HCT116 (cell line): ENCODE results near the gene MAPK4. TPM values are rescaled to one million over a fixed set of nuclear protein-coding genes. Genes with fewer than 3 reads are reported as not detected.

Source experiments
- ATAC-seq: fragments of 200-7000 bp; cut with Tn5 transposase; 2 replicates; pipeline ENCODE4 v1.9.1; 2020; ENCODE audit warnings: mild to moderate bottlenecking, moderate library complexity
- BruUV-seq: library from RNA; stranded (reverse); fragments of 400-500 nt; replicated peaks from 2 replicates; lab custom pipeline; 2021; lab: Mats Ljungman, UMichigan
- CTCF ChIA-PET: fragments of 300-600 bp; sonication (Branson Sonifier 250); formaldehyde crosslinking; loops from one replicate; lab custom pipeline; 2021; ENCODE audit warnings: antibody characterized with exemption; lab: Charles Lee
- POLR2A ChIA-PET: fragments of 300-600, 350-600 bp; sonication (Branson Sonifier 250); formaldehyde crosslinking; loops from one replicate; lab custom pipeline; 2021; ENCODE audit warnings: antibody characterized with exemption; lab: Charles Lee
- RAD21 ChIA-PET, 2 experiments: fragments of 300-600 bp; sonication (Branson Sonifier 250); formaldehyde crosslinking; loops; one replicate each; lab custom pipeline; 2023; ENCODE audit warnings: low total read pairs in 2 of 2; ENCODE audit not compliant: uncharacterized antibody in 2 of 2, unreplicated experiment in 2 of 2, low non-redundant PET in 1 of 2; lab: Charles Lee
- DNase-seq: peaks from one replicate; pipeline ENCODE4 v3.0.0-alpha.2; 2010; ENCODE audit warnings: low read depth, low spot score
- H2AFZ ChIP-seq: fragments of 200-600 bp; shearing (Covaris generic), sonication (generic); 2 replicates; pipeline ENCODE4 v1.6.1; 2017; ENCODE audit warnings: low read depth, mixed run types, mixed read lengths, antibody characterized with exemption, low read length; ENCODE audit not compliant: poor library complexity, severe bottlenecking
- H3K27ac ChIP-seq: 2 replicates; pipeline ENCODE4 v1.5.1; 2012; ENCODE audit warnings: low read depth, low read length
- H3K27me3 ChIP-seq: fragments of 200-600 bp; sonication (generic); 2 replicates; pipeline ENCODE4 v1.6.1; 2016; ENCODE audit warnings: mixed run types, low read length, mixed read lengths; ENCODE audit not compliant: insufficient read depth
- H3K36me3 ChIP-seq, 2 experiments: fragments of 200-500 bp in 1 of 2; fragments of 200-600 bp in 1 of 2; sonication (Bioruptor generic) in 1 of 2; sonication (generic) in 1 of 2; 2 replicates each; pipeline versions ENCODE4 v1.5.1 to v1.6.1; 2014 to 2016; ENCODE audit warnings: low read length in 2 of 2, inconsistent platforms in 1 of 2, mixed read lengths in 1 of 2, mixed run types in 1 of 2; ENCODE audit not compliant: insufficient read depth in 2 of 2, control insufficient read depth in 1 of 2
- H3K4me1 ChIP-seq, 2 experiments: fragments of 200-600 bp in 1 of 2; sonication (generic) in 1 of 2; 2 replicates each; pipeline versions ENCODE4 v1.5.1 to v1.6.1; 2012 to 2017; ENCODE audit warnings: low read length in 2 of 2, inconsistent platforms in 1 of 2, mild to moderate bottlenecking in 1 of 2, mixed read lengths in 1 of 2, mixed run types in 1 of 2, moderate library complexity in 1 of 2; ENCODE audit not compliant: insufficient read depth in 2 of 2, control insufficient read depth in 1 of 2
- H3K4me2 ChIP-seq: fragments of 200-600 bp; sonication (generic); 2 replicates; pipeline ENCODE4 v1.6.1; 2017; ENCODE audit warnings: mixed run types, low read length, mixed read lengths
- H3K4me3 ChIP-seq, 2 experiments: fragments of 200-600 bp in 1 of 2; sonication (generic) in 1 of 2; replicated peaks in 1 of 2; 2 replicates each; pipeline ENCODE4 v1.5.1; 2011 to 2016; ENCODE audit warnings: low read length in 2 of 2, control low read depth in 1 of 2, low read depth in 1 of 2, mild to moderate bottlenecking in 1 of 2, mixed read lengths in 1 of 2, mixed run types in 1 of 2
- H3K79me2 ChIP-seq: fragments of 200-600 bp; sonication (generic); 2 replicates; pipeline ENCODE4 v1.6.1; 2017; ENCODE audit warnings: mild to moderate bottlenecking, mixed run types, low read length, moderate library complexity, mixed read lengths; ENCODE audit not compliant: insufficient read depth
- H3K9ac ChIP-seq: fragments of 200-600 bp; sonication (generic); 2 replicates; pipeline ENCODE4 v1.6.1; 2016; ENCODE audit warnings: low read length, mixed read lengths
- H3K9me2 ChIP-seq: fragments of 200-600 bp; sonication (generic), shearing (Covaris generic); 2 replicates; pipeline ENCODE4 v1.6.1; 2017; ENCODE audit warnings: mixed run types, mild to moderate bottlenecking, moderate library complexity; ENCODE audit not compliant: insufficient read depth
- H3K9me3 ChIP-seq, 2 experiments: fragments of 200-500 bp in 1 of 2; fragments of 200-600 bp in 1 of 2; sonication (Bioruptor generic) in 1 of 2; sonication (generic) in 1 of 2; 2 replicates each; pipeline ENCODE4 v1.6.1; 2014 to 2017; ENCODE audit warnings: low read length in 2 of 2, mixed read lengths in 2 of 2, inconsistent platforms in 1 of 2, low read depth in 1 of 2, mild to moderate bottlenecking in 1 of 2, mixed run types in 1 of 2, moderate library complexity in 1 of 2; ENCODE audit not compliant: control insufficient read depth in 1 of 2, insufficient read depth in 1 of 2
- H4K20me1 ChIP-seq: fragments of 200-600 bp; sonication (generic), shearing (Covaris generic); 2 replicates; pipeline ENCODE4 v1.6.1; 2017; ENCODE audit warnings: mixed run types, mild to moderate bottlenecking, moderate library complexity; ENCODE audit not compliant: insufficient read depth
- EGR1 ChIP-seq: IDR thresholded peaks from 2 replicates; pipeline ENCODE4 v1.6.1; 2012; ENCODE audit warnings: low read depth
- ELF1 ChIP-seq: IDR thresholded peaks from 2 replicates; pipeline ENCODE4 v1.6.1; 2012; ENCODE audit warnings: low read depth, borderline replicate concordance
- EZH2 ChIP-seq: fragments of 200-600 bp; sonication (generic); IDR thresholded peaks from 2 replicates; pipeline ENCODE4 v1.6.1; 2017; ENCODE audit warnings: antibody characterized with exemption, mixed run types
- EZH2phosphoT487 ChIP-seq: fragments of 200-600 bp; IDR thresholded peaks from 2 replicates; pipeline ENCODE4 v1.6.1; 2018; ENCODE audit warnings: antibody characterized with exemption, borderline replicate concordance
- FOSL1 ChIP-seq: IDR thresholded peaks from 2 replicates; pipeline ENCODE4 v1.6.1; 2012; ENCODE audit warnings: low read depth
- RAD21 ChIP-seq: IDR thresholded peaks from 2 replicates; pipeline ENCODE4 v1.6.1; 2012; ENCODE audit warnings: low read depth, mild to moderate bottlenecking
- SP1 ChIP-seq: IDR thresholded peaks from 2 replicates; pipeline ENCODE4 v1.6.1; 2012; ENCODE audit warnings: low read depth
- SRF ChIP-seq: IDR thresholded peaks from 2 replicates; pipeline ENCODE4 v1.6.1; 2012; ENCODE audit warnings: low read depth
- TCF7L2 ChIP-seq: IDR thresholded peaks from 2 replicates; pipeline ENCODE4 v1.7.0; 2011; ENCODE audit warnings: borderline replicate concordance, inconsistent platforms; ENCODE audit not compliant: insufficient read depth, insufficient read length; ENCODE audit errors: extremely low read depth
- YY1 ChIP-seq: IDR thresholded peaks from 2 replicates; pipeline ENCODE4 v1.6.1; 2011; ENCODE audit warnings: low read length, low read depth, moderate library complexity, mild to moderate bottlenecking; ENCODE audit not compliant: insufficient replicate concordance; ENCODE audit errors: extremely low read depth
- intact Hi-C: fragments of 100-400 bp; cut with micrococcal nuclease; formaldehyde crosslinking; loops from 2 replicates; pipeline ENCODE4 v1.10.0; 2022
- total RNA-seq: library from RNA; stranded (reverse); gene quantifications from one replicate; pipeline ENCODE4 v1.2.1, GENCODE V29; 2021; ENCODE audit not compliant: unreplicated experiment
- TF ChIP-seq, protein P1 (sequence below): IDR thresholded peaks from 2 replicates; pipeline ENCODE4 v1.6.1; 2012
- TF ChIP-seq, protein P2 (sequence below), 3 experiments: fragments of 200-600 bp in 1 of 3; sonication (generic) in 1 of 3; IDR thresholded peaks in 2 of 3; conservative IDR thresholded peaks in 1 of 3; 2 replicates each; pipeline ENCODE4 v1.5.1; 2012 to 2017; ENCODE audit warnings: low read depth in 2 of 3, low read length in 2 of 3, antibody characterized with exemption in 1 of 3, borderline replicate concordance in 1 of 3, control low read depth in 1 of 3, mild to moderate bottlenecking in 1 of 3, mixed read lengths in 1 of 3, mixed run types in 1 of 3, moderate library complexity in 1 of 3; ENCODE audit not compliant: insufficient read depth in 1 of 3

Gene MAPK4
- total RNA-seq, 1 experiment from 2014 or later: 0.89 TPM

GRCh38 chr18:50663626-50664441 is 103.9 kb downstream of the MAPK4 start:
- H3K4me2 ChIP-seq: no peak overlapping the region
- TF ChIP-seq FOSL1 (no peak), SRF (no peak), RAD21 (no peak), SP1 (no peak), ELF1 (no peak)
- TF ChIP-seq, all 23 proteins: peak for 0
- Histone ChIP-seq H3K4me1 (peaks cover 0 to 11% of the 10 kb centered on the region in 2 experiments; a peak in 2 of 4 replicates), H3K4me3 (no peak overlapping the region), H4K20me1 (no peaks in the 10 kb centered on the region), H3K9ac (no peak overlapping the region), H3K27me3 (no peaks in the 10 kb centered on the region), H3K79me2 (no peaks in the 10 kb centered on the region), H3K36me3 (no peaks in the 10 kb centered on the region), H3K27ac (no peak overlapping the region), H3K9me2 (no peaks in the 10 kb centered on the region), H3K9me3 (peaks cover 0 to 5% of the 10 kb centered on the region in 2 experiments; a peak in 1 of 4 replicates), H2AFZ (no peak overlapping the region)
- no TSS peak for BruUV-seq
- ATAC-seq (no peak), DNase-seq (no peak)
- ChIA-PET CTCF (no interaction called here), RAD21 (no interaction called here), POLR2A (no interaction called here)
- intact Hi-C loops: no loop called here

DNA sequence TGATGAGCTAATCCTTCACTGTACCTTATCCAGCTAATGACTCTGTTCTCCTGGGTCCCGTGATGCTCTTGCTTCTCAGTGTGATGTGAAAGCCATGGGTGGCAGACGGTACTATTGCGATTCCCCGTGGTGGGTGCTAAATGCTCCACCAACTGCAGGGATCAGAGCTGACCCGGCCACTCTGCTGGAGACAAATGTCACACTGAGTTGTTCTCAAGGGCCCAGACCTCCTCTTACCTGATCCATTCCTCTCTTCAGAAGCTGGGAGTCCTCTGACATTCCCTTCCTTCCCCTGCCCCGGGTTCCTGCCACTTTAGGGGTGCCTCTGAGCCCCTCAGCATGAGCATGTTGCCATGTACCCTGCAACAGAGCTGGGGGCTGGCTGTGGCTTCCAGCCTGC is 105.1 kb downstream of the MAPK4 start:
- H3K4me2 ChIP-seq: no peak overlapping the region
- H2AFZ ChIP-seq: no peak overlapping the region
- intact Hi-C loops: no loop called here
- H3K27me3 ChIP-seq: no peaks in the 10 kb centered on the region
- no peak for ATAC-seq
- H3K4me1 ChIP-seq: no peaks in the 10 kb centered on the region
- H3K27ac ChIP-seq: no peak overlapping the region
- no peaks in the 10 kb centered on the region for H4K20me1 ChIP-seq
- H3K9me3 ChIP-seq: peaks cover 0 to 5% of the 10 kb centered on the region in 2 experiments; a peak in 1 of 4 replicates
- ChIA-PET RAD21 (no interaction called here), POLR2A (no interaction called here), CTCF (no interaction called here)
- no peak overlapping the region for H3K9ac ChIP-seq
- no peak for TF ChIP-seq ELF1
- TF ChIP-seq YY1: no peak
- TF ChIP-seq, protein P1, sequence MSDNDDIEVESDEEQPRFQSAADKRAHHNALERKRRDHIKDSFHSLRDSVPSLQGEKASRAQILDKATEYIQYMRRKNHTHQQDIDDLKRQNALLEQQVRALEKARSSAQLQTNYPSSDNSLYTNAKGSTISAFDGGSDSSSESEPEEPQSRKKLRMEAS: no peak
- no peak for TF ChIP-seq FOSL1
- no peak for TF ChIP-seq TCF7L2
- TF ChIP-seq RAD21: no peak
- no peak for TF ChIP-seq EZH2
- TF ChIP-seq EZH2phosphoT487: no peak
- TF ChIP-seq SRF: no peak
- TF ChIP-seq EGR1: no peak
- TF ChIP-seq, protein P2, sequence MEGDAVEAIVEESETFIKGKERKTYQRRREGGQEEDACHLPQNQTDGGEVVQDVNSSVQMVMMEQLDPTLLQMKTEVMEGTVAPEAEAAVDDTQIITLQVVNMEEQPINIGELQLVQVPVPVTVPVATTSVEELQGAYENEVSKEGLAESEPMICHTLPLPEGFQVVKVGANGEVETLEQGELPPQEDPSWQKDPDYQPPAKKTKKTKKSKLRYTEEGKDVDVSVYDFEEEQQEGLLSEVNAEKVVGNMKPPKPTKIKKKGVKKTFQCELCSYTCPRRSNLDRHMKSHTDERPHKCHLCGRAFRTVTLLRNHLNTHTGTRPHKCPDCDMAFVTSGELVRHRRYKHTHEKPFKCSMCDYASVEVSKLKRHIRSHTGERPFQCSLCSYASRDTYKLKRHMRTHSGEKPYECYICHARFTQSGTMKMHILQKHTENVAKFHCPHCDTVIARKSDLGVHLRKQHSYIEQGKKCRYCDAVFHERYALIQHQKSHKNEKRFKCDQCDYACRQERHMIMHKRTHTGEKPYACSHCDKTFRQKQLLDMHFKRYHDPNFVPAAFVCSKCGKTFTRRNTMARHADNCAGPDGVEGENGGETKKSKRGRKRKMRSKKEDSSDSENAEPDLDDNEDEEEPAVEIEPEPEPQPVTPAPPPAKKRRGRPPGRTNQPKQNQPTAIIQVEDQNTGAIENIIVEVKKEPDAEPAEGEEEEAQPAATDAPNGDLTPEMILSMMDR (IDR thresholded peaks at IDR 0.05 in 2 of 3, conservative IDR thresholded peaks at IDR 0.05 in 1 of 3; ENCODE audit: borderline replicate concordance in 1 of 3, insufficient read depth in 1 of 3, low read depth in 2 of 3, low read length in 2 of 3): no peak
- H3K79me2 ChIP-seq: no peaks in the 10 kb centered on the region
- DNase-seq: no peak
- no peaks in the 10 kb centered on the region for H3K36me3 ChIP-seq
- H3K9me2 ChIP-seq: no peaks in the 10 kb centered on the region
- BruUV-seq: no TSS peak
- no peak overlapping the region for H3K4me3 ChIP-seq
